WTC11 (cell line): ENCODE measurements around the gene NNT.
A peak's percentile ranks its signal among the peaks of the same experiment; 100 is the strongest.
"Not testable (repeated sequence)": the region's sequence is repeated elsewhere in the genome, so short reads cannot be mapped to it uniquely, and the experiment has no call there.

ENCODE experiments used
- CTCF ChIP-seq: fragments of 200-600 bp; IDR thresholded peaks from 2 replicates; pipeline ENCODE4 v1.8.0; 2022; ENCODE audit warnings: antibody characterized with exemption
- IRF2 ChIP-seq: sonication (generic); formaldehyde crosslinking; IDR thresholded peaks from 2 replicates; pipeline ENCODE4 v1.8.0; 2022; ENCODE audit warnings: low read depth, missing genetic modification reagents, borderline replicate concordance
- ZNF232 ChIP-seq: sonication (generic); formaldehyde crosslinking; IDR thresholded peaks from 2 replicates; pipeline ENCODE4 v1.8.0; 2022; ENCODE audit warnings: mild to moderate bottlenecking, missing genetic modification reagents
- TF ChIP-seq, protein P1 (sequence below): fragments of 250-450 bp; sonication (Bioruptor Pico); conservative IDR thresholded peaks from 2 replicates; pipeline ENCODE4 v1.9.0; 2021; ENCODE audit warnings: mild to moderate bottlenecking

GRCh38 chr5:43556607-43556856, 46.4 kb upstream of the NNT start:
- 0 out of 2 replicates have a peak, but pooled peaks have one; percentile 60 for TF ChIP-seq ZNF232 (CRISPR knock-in tag)
- TF ChIP-seq, protein P1, sequence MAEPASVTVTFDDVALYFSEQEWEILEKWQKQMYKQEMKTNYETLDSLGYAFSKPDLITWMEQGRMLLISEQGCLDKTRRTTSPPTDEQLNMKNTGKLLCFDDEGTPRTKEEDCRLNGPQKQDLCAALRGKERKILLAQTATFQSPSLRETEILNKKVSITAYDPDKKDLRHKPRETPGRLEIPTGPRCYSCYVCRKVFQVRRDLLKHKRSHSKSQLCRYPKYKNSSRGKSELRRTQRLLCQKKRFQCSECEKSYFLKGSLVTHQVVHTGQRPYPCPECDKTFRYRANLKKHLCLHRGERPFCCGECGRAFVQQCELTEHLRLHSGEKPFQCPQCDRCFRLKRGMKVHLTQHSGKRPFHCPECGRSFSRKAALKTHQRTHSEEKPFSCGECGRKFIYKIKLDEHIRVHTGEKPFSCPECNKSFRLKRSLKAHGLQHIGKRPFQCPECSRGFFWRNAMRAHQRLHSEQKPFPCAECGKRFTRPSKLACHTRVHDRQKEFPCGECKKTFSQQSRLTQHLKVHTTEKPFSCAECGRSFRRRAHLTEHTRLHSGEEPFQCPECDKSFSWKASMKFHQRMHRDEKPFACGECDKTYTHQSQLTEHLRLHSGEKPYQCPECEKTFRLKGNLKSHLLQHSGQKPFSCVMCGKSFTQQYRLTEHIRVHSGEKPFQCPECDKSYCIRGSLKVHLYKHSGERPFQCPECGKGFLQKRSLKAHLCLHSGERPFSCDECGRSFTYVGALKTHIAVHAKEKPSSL (CRISPR knock-in tag) = not testable (repeated sequence)
- TF ChIP-seq CTCF; IRF2 (CRISPR knock-in tag): not testable (repeated sequence)
